SK-N-MC (cell line): ENCODE results near the gene DNAI7.

ENCODE experiments used
- EZH2 ChIP-seq: fragments of 200-600 bp; sonication (generic); IDR thresholded peaks from one replicate; pipeline ENCODE4 v1.6.1; 2017; ENCODE audit warnings: antibody characterized with exemption
- FOXP2 ChIP-seq: optimal IDR thresholded peaks from 2 replicates; pipeline ENCODE3; 2011; ENCODE audit warnings: mild to moderate bottlenecking, moderate library complexity; ENCODE audit not compliant: insufficient read depth; ENCODE audit errors: extremely low read length, control extremely low read depth
- POLR2AphosphoS5 ChIP-seq: IDR thresholded peaks from 2 replicates; pipeline ENCODE4 v1.6.1; 2012; ENCODE audit warnings: mild to moderate bottlenecking, low read depth, low read length, borderline replicate concordance

DNA sequence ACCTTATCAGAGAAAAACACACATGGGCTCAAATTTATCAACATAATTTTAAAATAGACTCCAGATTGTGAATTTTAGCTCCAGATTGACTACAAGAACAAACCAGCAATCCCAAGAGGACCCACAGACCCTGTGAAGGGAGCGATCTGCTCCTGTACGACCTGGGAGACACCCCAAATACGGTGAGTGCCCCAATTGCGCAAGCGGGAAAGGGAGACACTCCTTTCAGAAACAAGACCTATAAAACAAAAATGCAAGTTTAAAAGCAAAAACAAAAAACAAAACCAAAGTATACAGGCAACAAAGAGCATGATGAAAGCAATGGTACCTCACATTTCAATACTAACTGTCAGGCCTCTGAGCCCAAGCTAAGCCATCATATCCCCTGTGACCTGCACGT is 32.1 kb downstream of the DNAI7 start:
- TF ChIP-seq POLR2AphosphoS5: no peak
- TF ChIP-seq EZH2: no peak
- no peak for TF ChIP-seq FOXP2
